NCI-H1417 (cell line): ENCODE results near the gene ANK2.

ENCODE experiments used
- DNase-seq, 3 experiments: peaks; one replicate each; lab custom pipeline; 2025; lab: John Stamatoyannopoulos, UW

ANK2 gene

GRCh38 chr4:113288257-113288656 is 238.8 kb downstream of the ANK2 start:
- DNase-seq, result no peak

- no peak for DNase-seq
Measured at GRCh38 chr4:113288696-113289095, 239.2 kb downstream of the ANK2 start.

- no peak for DNase-seq
Measured at GRCh38 chr4:113289766-113290165, 240.3 kb downstream of the ANK2 start.

GRCh38 chr4:113290666-113291065 is 241.2 kb downstream of the ANK2 start:
- DNase-seq, result no peak

- peak; percentile 50 to 75 (median 74) for DNase-seq
Measured at GRCh38 chr4:113292371-113293042, 243.1 kb downstream of the ANK2 start.

GRCh38 chr4:113293043-113293560 is 243.6 kb downstream of the ANK2 start:
- DNase-seq, result no peak

GRCh38 chr4:113293674-113294073 is 244.2 kb downstream of the ANK2 start:
- DNase-seq, result no peak

- no peak for DNase-seq
Measured at GRCh38 chr4:113294908-113295307, 245.5 kb downstream of the ANK2 start.

- no peak for DNase-seq
Measured at GRCh38 chr4:113300471-113300928, 251.0 kb downstream of the ANK2 start.

- no peak for DNase-seq
Measured at GRCh38 chr4:113302051-113302450, 252.6 kb downstream of the ANK2 start.

- no peak for DNase-seq
Measured at GRCh38 chr4:113303315-113303714, 253.9 kb downstream of the ANK2 start.

GRCh38 chr4:113311047-113311446 is 261.6 kb downstream of the ANK2 start:
- DNase-seq, result no peak

GRCh38 chr4:113312529-113312928 is 263.1 kb downstream of the ANK2 start:
- DNase-seq, result no peak

GRCh38 chr4:113314426-113314825 is 265.0 kb downstream of the ANK2 start:
- DNase-seq, result no peak

- peak in 2 of 3 experiments; percentile 40 to 80 for DNase-seq
Measured at GRCh38 chr4:113316879-113317278, 267.4 kb downstream of the ANK2 start.

- DNase-seq, result no peak
Measured at GRCh38 chr4:113317523-113317922, 268.1 kb downstream of the ANK2 start.

- no peak for DNase-seq
Measured at GRCh38 chr4:113322736-113323135, 273.3 kb downstream of the ANK2 start.

- DNase-seq, result no peak
Measured at GRCh38 chr4:113325876-113326615, 276.6 kb downstream of the ANK2 start.

GRCh38 chr4:113327494-113327893 is 278.0 kb downstream of the ANK2 start:
- no peak for DNase-seq

- DNase-seq, result no peak
Measured at GRCh38 chr4:113328514-113328913, 279.1 kb downstream of the ANK2 start.

GRCh38 chr4:113330200-113330599 is 280.7 kb downstream of the ANK2 start:
- DNase-seq, result no peak

GRCh38 chr4:113331811-113332210 is 282.4 kb downstream of the ANK2 start:
- no peak for DNase-seq

GRCh38 chr4:113332701-113333100 is 283.2 kb downstream of the ANK2 start:
- no peak for DNase-seq
